ENCODE data around the gene SETD4. TPM values are rescaled to one million over a fixed set of nuclear protein-coding genes. Genes with fewer than 3 reads are reported as not detected.

Gene SETD4
- total and polyA plus RNA-seq, 2 donors (not counting 1 experiment from before 2014, with no cell fraction given), result 15.1 to 48.5 TPM

- Mint-ChIP-seq H3K27me3 (no peaks in the 10 kb centered on the region), H3K4me1 (peaks cover 31% of the 10 kb centered on the region), H3K9me3 (ENCODE audit: insufficient read depth) (peaks cover 2% of the 10 kb centered on the region), H3K4me3 (peak within 1 kb of the TSS; percentile 94), H3K27ac (peak within 1 kb of the TSS; percentile 87)
- Histone ChIP-seq H3K9me3 (ENCODE audit: control extremely low read depth in 1 of 3, control insufficient read depth in 2 of 3, insufficient read depth in 1 of 3, low read length in 2 of 3) (peaks cover 2 to 12% (median 11%) of the 10 kb centered on the region in 3 donors), H3K4me3 (ENCODE audit: control extremely low read depth in 1 of 5, extremely low read depth in 1 of 5, insufficient read depth in 1 of 5, low read depth in 2 of 5, low read length in 4 of 5) (peak within 1 kb of the TSS; percentile 0 to 77 (median 71)), H3K27ac (ENCODE audit: low read length in 2 of 2) (peak within 1 kb of the TSS; percentile 45 to 51), H3K79me2 (ENCODE audit: control insufficient read depth, insufficient read depth, low read length) (no peaks in the 10 kb centered on the region), H3K27me3 (replicated peaks in 1 of 4; ENCODE audit: control extremely low read depth in 1 of 4, control insufficient read depth in 3 of 4, insufficient read depth in 4 of 4, low read length in 3 of 4) (no peaks in the 10 kb centered on the region), H3K4me1 (ENCODE audit: control insufficient read depth in 2 of 2, insufficient read depth in 2 of 2, low read length in 2 of 2) (peaks cover 11 to 20% of the 10 kb centered on the region in 2 donors), H3K9ac (ENCODE audit: low read length) (peak within 1 kb of the TSS; percentile 70), H2AFZ (ENCODE audit: insufficient read depth, low read depth, low read length, poor library complexity, severe bottlenecking) (peak within 1 kb of the TSS; percentile 90), H3K36me3 (replicated peaks in 1 of 2; ENCODE audit: control extremely low read depth in 1 of 2, control insufficient read depth in 1 of 2, extremely low read depth in 1 of 2, insufficient read depth in 2 of 2, low read length in 1 of 2) (peaks cover 0 to 16% of the 10 kb centered on the region in 2 experiments), H3K4me2 (replicated peaks; ENCODE audit: low read depth, low read length, poor library complexity, severe bottlenecking) (peak within 1 kb of the TSS; percentile 84), H4K20me1 (ENCODE audit: control insufficient read depth, insufficient read depth, low read length, poor library complexity, severe bottlenecking) (no peaks in the 10 kb centered on the region)
- ChIA-PET POLR2A (interaction anchor here (0.5 to 2.8 kb wide), 4 partner anchors 9 to 35 kb away, joined by 3 to 28 read pairs (median 6); partner anchors contain the start of gene SETD4), CTCF (interaction anchor here (0.7 to 2.0 kb wide), 6 partner anchors 10 to 47 kb away, joined by 3 to 7 read pairs (median 4); partner anchors contain the start of gene SETD4)
- ATAC-seq (ENCODE audit: low read depth) (peak; percentile 98), DNase-seq (peak; percentile 91)
- 2% methylated on average over 71 of the region's 71 CpGs for WGBS (ENCODE audit: insufficient coverage)
- intact Hi-C loops (cut with micrococcal nuclease), result loop anchor here (1.0 to 10.0 kb wide), 7 partner anchors 7 to 1995 kb away; partner anchors contain the start of genes DOP1B, DYRK1A, MRPS6 and SETD4
- TF ChIP-seq CTCF (IDR thresholded peaks at IDR 0.05) (no peak), EZH2 (IDR thresholded peaks at IDR 0.05; ENCODE audit: borderline replicate concordance, insufficient read depth, low read depth, low read length, poor library complexity, severe bottlenecking) (no peak)
Measured at GRCh38 chr21:36069713-36070583, 9.6 kb upstream of the SETD4 start, which contains the start of gene CBR1. Gene CBR1, plus strand, starts transcription at chr21:36070024. Its CDS starts 92 bp downstream, at chr21:36070116.
